ENCODE results near the gene FRMD3. TPM values are rescaled to one million over a fixed set of nuclear protein-coding genes. Genes with fewer than 3 reads are reported as not detected.

The FRMD3 gene
- total and polyA plus RNA-seq, 3 experiments from 2014 or later, result 0.35 to 0.68 (median 0.62) TPM

GRCh38 chr9:83238871-83239640 is 299.1 kb downstream of the FRMD3 start:
- no peak overlapping the region for H3K4me3 Mint-ChIP-seq
- H3K27me3 Mint-ChIP-seq, result no peaks in the 10 kb centered on the region
- CTCF ChIA-PET, result no interaction called here
- Histone ChIP-seq H3K4me3 (ENCODE audit: low read length) (no peak overlapping the region), H3K4me1 (ENCODE audit: insufficient read depth, low read length) (no peaks in the 10 kb centered on the region), H3K9me3 (ENCODE audit: low read length) (no peaks in the 10 kb centered on the region), H3K27ac (ENCODE audit: low read depth, low read length) (no peak overlapping the region), H3K36me3 (ENCODE audit: insufficient read depth, low read length) (no peaks in the 10 kb centered on the region), H3K27me3 (ENCODE audit: insufficient read depth, low read length, poor library complexity, severe bottlenecking) (no peaks in the 10 kb centered on the region)
- H3K4me1 Mint-ChIP-seq, result no peaks in the 10 kb centered on the region
- peaks cover 0 to 2% (median 0%) of the 10 kb centered on the region in 5 donors for H3K9me3 Mint-ChIP-seq
- POLR2A ChIA-PET, result no interaction called here
- peaks cover 0 to 14% (median 0%) of the 10 kb centered on the region in 3 donors for H3K36me3 Mint-ChIP-seq
- no peak for DNase-seq
- H3K27ac Mint-ChIP-seq, result no peak overlapping the region

GRCh38 chr9:83236029-83236696 is 302.0 kb downstream of the FRMD3 start:
- Mint-ChIP-seq H3K9me3 (peaks cover 0 to 2% (median 0%) of the 10 kb centered on the region in 5 donors), H3K4me3 (no peak overlapping the region), H3K27ac (no peak overlapping the region), H3K27me3 (peaks cover 2 to 5% of the 10 kb centered on the region in 2 donors), H3K36me3 (no peaks in the 10 kb centered on the region), H3K4me1 (no peaks in the 10 kb centered on the region)
- Histone ChIP-seq H3K36me3 (ENCODE audit: insufficient read depth, low read length) (no peaks in the 10 kb centered on the region), H3K4me3 (ENCODE audit: low read length) (no peak overlapping the region), H3K4me1 (ENCODE audit: insufficient read depth, low read length) (no peaks in the 10 kb centered on the region), H3K27me3 (ENCODE audit: insufficient read depth, low read length, poor library complexity, severe bottlenecking) (no peaks in the 10 kb centered on the region), H3K9me3 (ENCODE audit: low read length) (no peaks in the 10 kb centered on the region), H3K27ac (ENCODE audit: low read depth, low read length) (no peak overlapping the region)
- no peak for DNase-seq
- POLR2A ChIA-PET, result no interaction called here
- CTCF ChIA-PET, result no interaction called here

GRCh38 chr9:83235526-83235925 is 302.7 kb downstream of the FRMD3 start:
- DNase-seq, result no peak
- CTCF ChIA-PET, result no interaction called here
- Histone ChIP-seq H3K27ac (ENCODE audit: low read depth, low read length) (no peak overlapping the region), H3K27me3 (ENCODE audit: insufficient read depth, low read length, poor library complexity, severe bottlenecking) (no peaks in the 10 kb centered on the region), H3K36me3 (ENCODE audit: insufficient read depth, low read length) (no peaks in the 10 kb centered on the region), H3K4me3 (ENCODE audit: low read length) (no peak overlapping the region), H3K4me1 (ENCODE audit: insufficient read depth, low read length) (no peaks in the 10 kb centered on the region), H3K9me3 (ENCODE audit: low read length) (no peaks in the 10 kb centered on the region)
- Mint-ChIP-seq H3K4me3 (no peak overlapping the region), H3K27ac (no peak overlapping the region), H3K4me1 (no peaks in the 10 kb centered on the region), H3K9me3 (peaks cover 0 to 2% (median 0%) of the 10 kb centered on the region in 5 donors), H3K36me3 (no peaks in the 10 kb centered on the region), H3K27me3 (peaks cover 2 to 5% of the 10 kb centered on the region in 2 donors)
- POLR2A ChIA-PET, result no interaction called here

GRCh38 chr9:83234541-83234940 is 303.7 kb downstream of the FRMD3 start:
- Histone ChIP-seq H3K36me3 (ENCODE audit: insufficient read depth, low read length) (no peaks in the 10 kb centered on the region), H3K4me3 (ENCODE audit: low read length) (no peak overlapping the region), H3K4me1 (ENCODE audit: insufficient read depth, low read length) (no peaks in the 10 kb centered on the region), H3K27me3 (ENCODE audit: insufficient read depth, low read length, poor library complexity, severe bottlenecking) (no peaks in the 10 kb centered on the region), H3K9me3 (ENCODE audit: low read length) (no peaks in the 10 kb centered on the region), H3K27ac (ENCODE audit: low read depth, low read length) (no peak overlapping the region)
- ChIA-PET POLR2A (no interaction called here), CTCF (no interaction called here)
- Mint-ChIP-seq H3K36me3 (no peaks in the 10 kb centered on the region), H3K4me1 (no peaks in the 10 kb centered on the region), H3K27me3 (peaks cover 3 to 5% of the 10 kb centered on the region in 2 donors), H3K9me3 (peaks cover 0 to 2% (median 0%) of the 10 kb centered on the region in 5 donors), H3K27ac (no peak overlapping the region), H3K4me3 (no peak overlapping the region)
- no peak for DNase-seq

GRCh38 chr9:83233647-83234046 is 304.6 kb downstream of the FRMD3 start:
- Mint-ChIP-seq H3K27me3 (peaks cover 3 to 5% of the 10 kb centered on the region in 2 donors), H3K4me1 (no peaks in the 10 kb centered on the region), H3K27ac (no peak overlapping the region), H3K36me3 (peaks cover 0 to 3% (median 0%) of the 10 kb centered on the region in 3 donors), H3K4me3 (no peak overlapping the region), H3K9me3 (peaks cover 0 to 5% (median 0%) of the 10 kb centered on the region in 5 donors)
- Histone ChIP-seq H3K27me3 (ENCODE audit: insufficient read depth, low read length, poor library complexity, severe bottlenecking) (no peaks in the 10 kb centered on the region), H3K9me3 (ENCODE audit: low read length) (no peaks in the 10 kb centered on the region), H3K27ac (ENCODE audit: low read depth, low read length) (no peak overlapping the region), H3K36me3 (ENCODE audit: insufficient read depth, low read length) (no peaks in the 10 kb centered on the region), H3K4me3 (ENCODE audit: low read length) (no peak overlapping the region), H3K4me1 (ENCODE audit: insufficient read depth, low read length) (no peaks in the 10 kb centered on the region)
- ChIA-PET POLR2A (no interaction called here), CTCF (no interaction called here)
- DNase-seq, result no peak

GRCh38 chr9:83231039-83231438 is 307.2 kb downstream of the FRMD3 start:
- H3K27me3 ChIP-seq (ENCODE audit: insufficient read depth, low read length, poor library complexity, severe bottlenecking), result no peaks in the 10 kb centered on the region
- H3K9me3 ChIP-seq (ENCODE audit: low read length), result no peaks in the 10 kb centered on the region
- ChIA-PET POLR2A (no interaction called here), CTCF (no interaction called here)
- Mint-ChIP-seq H3K4me1 (no peaks in the 10 kb centered on the region), H3K27me3 (peaks cover 3 to 5% of the 10 kb centered on the region in 2 donors), H3K4me3 (no peak overlapping the region), H3K36me3 (peaks cover 0 to 3% (median 0%) of the 10 kb centered on the region in 3 donors), H3K9me3 (peaks cover 0 to 5% (median 0%) of the 10 kb centered on the region in 5 donors), H3K27ac (no peak overlapping the region)
- no peak overlapping the region for H3K27ac ChIP-seq (ENCODE audit: low read depth, low read length)
- DNase-seq, result no peak
- no peaks in the 10 kb centered on the region for H3K36me3 ChIP-seq (ENCODE audit: insufficient read depth, low read length)
- H3K4me1 ChIP-seq (ENCODE audit: insufficient read depth, low read length), result no peaks in the 10 kb centered on the region
- no peak overlapping the region for H3K4me3 ChIP-seq (ENCODE audit: low read length)

GRCh38 chr9:83220730-83221129 is 317.5 kb downstream of the FRMD3 start:
- Mint-ChIP-seq H3K4me1 (peaks cover 4 to 16% (median 9%) of the 10 kb centered on the region in 3 donors), H3K27me3 (peaks cover 7 to 41% of the 10 kb centered on the region in 2 donors), H3K4me3 (no peak overlapping the region), H3K27ac (no peak overlapping the region), H3K36me3 (no peaks in the 10 kb centered on the region), H3K9me3 (peaks cover 0 to 8% (median 3%) of the 10 kb centered on the region in 5 donors)
- ChIA-PET POLR2A (no interaction called here), CTCF (no interaction called here)
- DNase-seq, result no peak
- Histone ChIP-seq H3K9me3 (ENCODE audit: low read length) (no peaks in the 10 kb centered on the region), H3K36me3 (ENCODE audit: insufficient read depth, low read length) (no peaks in the 10 kb centered on the region), H3K4me1 (ENCODE audit: insufficient read depth, low read length) (no peaks in the 10 kb centered on the region), H3K27me3 (ENCODE audit: insufficient read depth, low read length, poor library complexity, severe bottlenecking) (no peaks in the 10 kb centered on the region), H3K4me3 (ENCODE audit: low read length) (no peak overlapping the region), H3K27ac (ENCODE audit: low read depth, low read length) (no peak overlapping the region)

GRCh38 chr9:83219924-83220438 is 318.2 kb downstream of the FRMD3 start:
- no peaks in the 10 kb centered on the region for H3K4me1 ChIP-seq (ENCODE audit: insufficient read depth, low read length)
- H3K27me3 ChIP-seq (ENCODE audit: insufficient read depth, low read length, poor library complexity, severe bottlenecking), result no peaks in the 10 kb centered on the region
- Mint-ChIP-seq H3K36me3 (no peaks in the 10 kb centered on the region), H3K27me3 (peaks cover 11 to 45% of the 10 kb centered on the region in 2 donors), H3K9me3 (peaks cover 0 to 9% (median 4%) of the 10 kb centered on the region in 5 donors), H3K4me3 (peak overlapping the region in 3 of 7 donors; percentile 36 to 75 (median 61)), H3K4me1 (peaks cover 4 to 16% (median 9%) of the 10 kb centered on the region in 3 donors), H3K27ac (peak overlapping the region in 1 of 8 donors; percentile 50)
- no peaks in the 10 kb centered on the region for H3K9me3 ChIP-seq (ENCODE audit: low read length)
- H3K4me3 ChIP-seq (ENCODE audit: low read length), result no peak overlapping the region
- H3K27ac ChIP-seq (ENCODE audit: low read depth, low read length), result no peak overlapping the region
- CTCF ChIA-PET, result no interaction called here
- no peak for DNase-seq
- POLR2A ChIA-PET, result no interaction called here
- H3K36me3 ChIP-seq (ENCODE audit: insufficient read depth, low read length), result no peaks in the 10 kb centered on the region

Data from CD8-positive, alpha-beta memory T cell (primary cell).